Transverse colon (tissue), 4 donors: Measurements from ENCODE around the gene C10orf67.

Experiments
- CTCF ChIP-seq, 5 experiments: fragments of 200-600 bp in 3 of 5; fragments of 450-650 bp in 2 of 5; sonication (generic) in 3 of 5; IDR thresholded peaks; 1 replicate in 2 of 5; 2 replicates in 3 of 5; pipeline ENCODE4 v1.5.1; 2016 to 2017; ENCODE audit warnings: antibody characterized with exemption in 5 of 5, inconsistent platforms in 3 of 5, mild to moderate bottlenecking in 2 of 5, moderate library complexity in 1 of 5
- EP300 ChIP-seq: sonication (generic); formaldehyde crosslinking; IDR thresholded peaks from one replicate; pipeline ENCODE4 v1.6.1; 2017; ENCODE audit warnings: antibody characterized with exemption, low read depth
- POLR2A ChIP-seq: fragments of 450-650 bp; IDR thresholded peaks from one replicate; pipeline ENCODE4 v1.6.1; 2016; ENCODE audit warnings: antibody characterized with exemption, mild to moderate bottlenecking, moderate library complexity
- POLR2AphosphoS5 ChIP-seq, 3 donors: sonication (generic); formaldehyde crosslinking; IDR thresholded peaks; one replicate each; pipeline ENCODE4 v1.6.1; 2016; ENCODE audit warnings: antibody characterized with exemption in 3 of 3

- TF ChIP-seq CTCF (IDR thresholded peaks at IDR 0.05) (no peak), EP300 (no peak), POLR2AphosphoS5 (IDR thresholded peaks at IDR 0.05) (no peak), POLR2A (no peak)
These were observed 20.2 kb downstream of the C10orf67 start for GRCh38 chr10:23324351-23324750.
